ENCODE data around the gene PTCH1. TPM values are rescaled to one million over a fixed set of nuclear protein-coding genes. Genes with fewer than 3 reads are reported as not detected.

The PTCH1 gene
- total and polyA plus RNA-seq, 2 experiments from 2014 or later, result 21.4 to 34.1 TPM

DNA sequence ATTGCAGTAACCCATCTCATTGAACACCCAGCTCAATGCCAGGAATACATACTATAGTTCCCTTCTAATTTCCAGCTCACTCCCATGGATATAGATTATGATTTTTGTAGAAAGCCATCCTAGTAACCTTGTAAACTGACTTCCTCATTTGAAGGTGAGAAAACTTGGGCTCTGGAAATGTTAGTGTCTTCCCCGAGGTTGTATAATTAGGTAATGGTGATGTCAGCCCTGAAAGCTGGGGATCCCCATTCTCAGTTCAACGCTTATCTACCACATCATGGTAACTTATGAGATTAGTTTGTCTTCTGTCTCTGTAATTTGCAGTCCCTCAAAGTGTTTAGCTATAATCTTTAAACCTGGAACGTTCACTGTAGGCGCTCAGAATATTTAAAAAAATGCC is 34.6 kb upstream of the PTCH1 start (continued):
- TF ChIP-seq, protein P1, sequence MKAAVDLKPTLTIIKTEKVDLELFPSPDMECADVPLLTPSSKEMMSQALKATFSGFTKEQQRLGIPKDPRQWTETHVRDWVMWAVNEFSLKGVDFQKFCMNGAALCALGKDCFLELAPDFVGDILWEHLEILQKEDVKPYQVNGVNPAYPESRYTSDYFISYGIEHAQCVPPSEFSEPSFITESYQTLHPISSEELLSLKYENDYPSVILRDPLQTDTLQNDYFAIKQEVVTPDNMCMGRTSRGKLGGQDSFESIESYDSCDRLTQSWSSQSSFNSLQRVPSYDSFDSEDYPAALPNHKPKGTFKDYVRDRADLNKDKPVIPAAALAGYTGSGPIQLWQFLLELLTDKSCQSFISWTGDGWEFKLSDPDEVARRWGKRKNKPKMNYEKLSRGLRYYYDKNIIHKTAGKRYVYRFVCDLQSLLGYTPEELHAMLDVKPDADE (IDR thresholded peaks at IDR 0.05), result no peak
- TF ChIP-seq EZH2 (IDR thresholded peaks at IDR 0.05; ENCODE audit: low read depth, unreplicated experiment) (no peak), JUNB (IDR thresholded peaks at IDR 0.05; ENCODE audit: unreplicated experiment) (no peak), EZH2phosphoT487 (IDR thresholded peaks at IDR 0.05; ENCODE audit: unreplicated experiment) (no peak), ZNF331 (CRISPR knock-in tag; IDR thresholded peaks at IDR 0.05; ENCODE audit: low read depth) (no peak), STAT1 (IDR thresholded peaks at IDR 0.05; ENCODE audit: unreplicated experiment) (no peak), CREB1 (CRISPR knock-in tag; IDR thresholded peaks at IDR 0.05; ENCODE audit: low read depth) (no peak)

DNA sequence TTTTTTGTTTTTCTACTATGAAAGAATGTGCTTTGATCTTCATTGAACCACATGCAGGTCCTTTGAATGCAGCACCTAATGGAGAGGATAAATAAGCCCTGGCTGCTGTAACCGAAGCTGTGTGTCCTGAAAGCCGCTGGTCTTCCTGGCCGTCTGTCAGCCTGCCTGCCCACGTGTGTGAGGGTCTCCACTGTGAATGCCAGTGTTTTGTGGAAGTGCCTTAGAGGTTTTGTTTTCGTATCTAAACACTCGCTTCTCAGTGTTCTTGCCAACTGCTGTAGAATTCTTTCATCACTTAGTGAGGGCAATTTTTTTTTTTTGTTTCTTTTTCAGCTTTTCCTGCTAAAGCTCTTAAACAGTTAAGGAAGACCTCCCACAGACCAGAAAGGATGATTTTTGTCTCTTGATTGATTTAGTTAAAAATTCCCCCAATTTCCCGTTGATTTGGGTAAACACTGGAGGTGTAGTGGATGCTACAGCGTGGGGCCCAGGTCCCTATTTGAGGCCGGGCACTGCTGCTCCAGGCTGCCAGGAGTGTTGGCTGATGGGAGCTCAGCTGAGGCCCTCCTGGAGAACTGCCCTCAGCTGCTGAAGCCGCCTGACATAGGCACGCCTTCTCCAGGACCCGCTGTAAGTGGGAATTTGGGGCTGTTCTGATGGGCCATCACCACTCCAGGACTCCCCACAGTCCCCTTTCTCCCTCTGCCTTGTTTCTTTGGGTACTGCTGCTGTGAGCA is 29.2 kb upstream of the PTCH1 start:
- Histone ChIP-seq H3K27me3 (ENCODE audit: insufficient read depth) (peaks cover 18% of the 10 kb centered on the region), H3K4me2 (no peak overlapping the region), H3K27ac (ENCODE audit: low read depth) (no peak overlapping the region), H3K4me1 (ENCODE audit: insufficient read depth) (no peaks in the 10 kb centered on the region), H3K4me3 (no peak overlapping the region), H4K20me1 (replicated peaks; ENCODE audit: insufficient read depth) (no peaks in the 10 kb centered on the region), H3F3A (replicated peaks; ENCODE audit: low read depth) (no peaks in the 10 kb centered on the region), H3K79me2 (replicated peaks; ENCODE audit: insufficient read depth) (no peaks in the 10 kb centered on the region), H2AFZ (no peak overlapping the region), H3K9me2 (ENCODE audit: insufficient read depth) (no peaks in the 10 kb centered on the region), H3K36me3 (ENCODE audit: insufficient read depth) (no peaks in the 10 kb centered on the region)
- Mint-ChIP-seq H3K27ac (no peak overlapping the region), H3K4me1 (no peaks in the 10 kb centered on the region; the same call in 2 of the 3 replicates), H3K9me3 (no peaks in the 10 kb centered on the region), H3K27me3 (ENCODE audit: insufficient read depth, low read depth, poor library complexity) (peaks cover 7% of the 10 kb centered on the region), H3K36me3 (ENCODE audit: low read depth) (no peaks in the 10 kb centered on the region), H3K4me3 (no peak overlapping the region)
- ATAC-seq (peak; percentile 45; the same call in 2 of the 3 replicates), DNase-seq (ENCODE audit: low spot score) (no peak)
- no peak for TF ChIP-seq ZNF331 (CRISPR knock-in tag; IDR thresholded peaks at IDR 0.05; ENCODE audit: low read depth)
- TF ChIP-seq ZNF114 (CRISPR knock-in tag; IDR thresholded peaks at IDR 0.05), result no peak
- no peak for TF ChIP-seq EZH2 (IDR thresholded peaks at IDR 0.05; ENCODE audit: low read depth, unreplicated experiment)
- no peak for TF ChIP-seq CREB1 (CRISPR knock-in tag; IDR thresholded peaks at IDR 0.05; ENCODE audit: low read depth)
- TF ChIP-seq, protein P2, sequence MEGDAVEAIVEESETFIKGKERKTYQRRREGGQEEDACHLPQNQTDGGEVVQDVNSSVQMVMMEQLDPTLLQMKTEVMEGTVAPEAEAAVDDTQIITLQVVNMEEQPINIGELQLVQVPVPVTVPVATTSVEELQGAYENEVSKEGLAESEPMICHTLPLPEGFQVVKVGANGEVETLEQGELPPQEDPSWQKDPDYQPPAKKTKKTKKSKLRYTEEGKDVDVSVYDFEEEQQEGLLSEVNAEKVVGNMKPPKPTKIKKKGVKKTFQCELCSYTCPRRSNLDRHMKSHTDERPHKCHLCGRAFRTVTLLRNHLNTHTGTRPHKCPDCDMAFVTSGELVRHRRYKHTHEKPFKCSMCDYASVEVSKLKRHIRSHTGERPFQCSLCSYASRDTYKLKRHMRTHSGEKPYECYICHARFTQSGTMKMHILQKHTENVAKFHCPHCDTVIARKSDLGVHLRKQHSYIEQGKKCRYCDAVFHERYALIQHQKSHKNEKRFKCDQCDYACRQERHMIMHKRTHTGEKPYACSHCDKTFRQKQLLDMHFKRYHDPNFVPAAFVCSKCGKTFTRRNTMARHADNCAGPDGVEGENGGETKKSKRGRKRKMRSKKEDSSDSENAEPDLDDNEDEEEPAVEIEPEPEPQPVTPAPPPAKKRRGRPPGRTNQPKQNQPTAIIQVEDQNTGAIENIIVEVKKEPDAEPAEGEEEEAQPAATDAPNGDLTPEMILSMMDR (conservative IDR thresholded peaks at IDR 0.05; ENCODE audit: low read depth in 2 of 2), result no peak
- TF ChIP-seq, protein P1 (IDR thresholded peaks at IDR 0.05), result no peak
- TF ChIP-seq STAT1 (IDR thresholded peaks at IDR 0.05; ENCODE audit: unreplicated experiment), result no peak
- no peak for TF ChIP-seq POLR2AphosphoS5 (IDR thresholded peaks at IDR 0.05; ENCODE audit: low read depth)
- no peak for TF ChIP-seq EZH2phosphoT487 (IDR thresholded peaks at IDR 0.05; ENCODE audit: unreplicated experiment)
- no peak for TF ChIP-seq JUNB (IDR thresholded peaks at IDR 0.05; ENCODE audit: unreplicated experiment)
- TF ChIP-seq, protein P3, sequence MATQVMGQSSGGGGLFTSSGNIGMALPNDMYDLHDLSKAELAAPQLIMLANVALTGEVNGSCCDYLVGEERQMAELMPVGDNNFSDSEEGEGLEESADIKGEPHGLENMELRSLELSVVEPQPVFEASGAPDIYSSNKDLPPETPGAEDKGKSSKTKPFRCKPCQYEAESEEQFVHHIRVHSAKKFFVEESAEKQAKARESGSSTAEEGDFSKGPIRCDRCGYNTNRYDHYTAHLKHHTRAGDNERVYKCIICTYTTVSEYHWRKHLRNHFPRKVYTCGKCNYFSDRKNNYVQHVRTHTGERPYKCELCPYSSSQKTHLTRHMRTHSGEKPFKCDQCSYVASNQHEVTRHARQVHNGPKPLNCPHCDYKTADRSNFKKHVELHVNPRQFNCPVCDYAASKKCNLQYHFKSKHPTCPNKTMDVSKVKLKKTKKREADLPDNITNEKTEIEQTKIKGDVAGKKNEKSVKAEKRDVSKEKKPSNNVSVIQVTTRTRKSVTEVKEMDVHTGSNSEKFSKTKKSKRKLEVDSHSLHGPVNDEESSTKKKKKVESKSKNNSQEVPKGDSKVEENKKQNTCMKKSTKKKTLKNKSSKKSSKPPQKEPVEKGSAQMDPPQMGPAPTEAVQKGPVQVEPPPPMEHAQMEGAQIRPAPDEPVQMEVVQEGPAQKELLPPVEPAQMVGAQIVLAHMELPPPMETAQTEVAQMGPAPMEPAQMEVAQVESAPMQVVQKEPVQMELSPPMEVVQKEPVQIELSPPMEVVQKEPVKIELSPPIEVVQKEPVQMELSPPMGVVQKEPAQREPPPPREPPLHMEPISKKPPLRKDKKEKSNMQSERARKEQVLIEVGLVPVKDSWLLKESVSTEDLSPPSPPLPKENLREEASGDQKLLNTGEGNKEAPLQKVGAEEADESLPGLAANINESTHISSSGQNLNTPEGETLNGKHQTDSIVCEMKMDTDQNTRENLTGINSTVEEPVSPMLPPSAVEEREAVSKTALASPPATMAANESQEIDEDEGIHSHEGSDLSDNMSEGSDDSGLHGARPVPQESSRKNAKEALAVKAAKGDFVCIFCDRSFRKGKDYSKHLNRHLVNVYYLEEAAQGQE (IDR thresholded peaks at IDR 0.05; ENCODE audit: unreplicated experiment), result no peak

Data from GM23338 (cell line).